ENCODE data around the gene KIAA0232.

KIAA0232 gene

GRCh38 chr4:6856391-6856790 is 73.9 kb downstream of the KIAA0232 start:
- TF ChIP-seq CTCF (IDR thresholded peaks at IDR 0.05; ENCODE audit: control extremely low read depth, extremely low read depth, low read depth, missing control alignments), result no peak
- CTCF ChIA-PET, result interaction anchor here (3.7 kb wide), 1 partner anchor 17 kb away, joined by 30 read pairs; no protein-coding TSS in a partner anchor
- POLR2A ChIA-PET, result no interaction called here
- no peak for DNase-seq (ENCODE audit: extremely low spot score)

GRCh38 chr4:6857009-6857882 is 74.7 kb downstream of the KIAA0232 start:
- ChIA-PET POLR2A (no interaction called here), CTCF (interaction anchor here (1.0 to 3.7 kb wide), 2 partner anchors 16 to 70 kb away, joined by 3 to 30 read pairs; no protein-coding TSS in a partner anchor)
- no peak for DNase-seq (ENCODE audit: extremely low spot score)
- no peak for TF ChIP-seq CTCF (IDR thresholded peaks at IDR 0.05; ENCODE audit: control extremely low read depth, extremely low read depth, low read depth, missing control alignments)

DNA sequence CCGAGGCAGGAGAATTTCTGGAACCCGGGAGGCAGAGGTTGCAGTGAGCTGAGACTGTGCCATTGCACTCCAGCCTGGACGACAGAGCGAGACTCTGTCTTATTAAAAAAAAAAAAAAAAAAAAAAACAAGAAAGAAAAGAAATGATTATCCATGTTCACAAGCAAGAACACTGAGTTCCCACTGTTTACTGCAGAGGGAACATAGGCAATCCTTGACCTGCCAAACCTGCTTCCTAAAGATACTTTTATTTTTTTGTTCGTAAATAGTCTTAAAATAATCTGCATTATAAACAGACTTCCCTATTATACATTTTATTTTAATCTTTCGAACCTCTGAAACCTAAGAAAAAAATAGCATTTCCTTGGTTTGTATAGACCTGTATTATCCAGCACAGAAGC is 76.5 kb downstream of the KIAA0232 start:
- TF ChIP-seq CTCF (IDR thresholded peaks at IDR 0.05; ENCODE audit: control extremely low read depth, extremely low read depth, low read depth, missing control alignments), result no peak
- ChIA-PET POLR2A (no interaction called here), CTCF (interaction anchor here (1.1 to 3.5 kb wide), 3 partner anchors 12 to 92 kb away, joined by 3 to 38 read pairs (median 6); no protein-coding TSS in a partner anchor)
- no peak for DNase-seq (ENCODE audit: extremely low spot score)

GRCh38 chr4:6859543-6859942 is 77.0 kb downstream of the KIAA0232 start:
- ChIA-PET CTCF (interaction anchor here (0.7 to 3.5 kb wide), 6 partner anchors 9 to 93 kb away, joined by 3 to 38 read pairs (median 4); no protein-coding TSS in a partner anchor), POLR2A (no interaction called here)
- DNase-seq (ENCODE audit: extremely low spot score), result no peak
- TF ChIP-seq CTCF (IDR thresholded peaks at IDR 0.05; ENCODE audit: control extremely low read depth, extremely low read depth, low read depth, missing control alignments), result no peak

- TF ChIP-seq CTCF (IDR thresholded peaks at IDR 0.05; ENCODE audit: control extremely low read depth, extremely low read depth, low read depth, missing control alignments), result no peak
- POLR2A ChIA-PET, result no interaction called here
- no peak for DNase-seq (ENCODE audit: extremely low spot score)
- CTCF ChIA-PET, result interaction anchor here (0.9 to 2.1 kb wide), 4 partner anchors 8 to 148 kb away, joined by 3 to 7 read pairs (median 4); no protein-coding TSS in a partner anchor
Measured at GRCh38 chr4:6868386-6868785, 85.9 kb downstream of the KIAA0232 start.

DNA sequence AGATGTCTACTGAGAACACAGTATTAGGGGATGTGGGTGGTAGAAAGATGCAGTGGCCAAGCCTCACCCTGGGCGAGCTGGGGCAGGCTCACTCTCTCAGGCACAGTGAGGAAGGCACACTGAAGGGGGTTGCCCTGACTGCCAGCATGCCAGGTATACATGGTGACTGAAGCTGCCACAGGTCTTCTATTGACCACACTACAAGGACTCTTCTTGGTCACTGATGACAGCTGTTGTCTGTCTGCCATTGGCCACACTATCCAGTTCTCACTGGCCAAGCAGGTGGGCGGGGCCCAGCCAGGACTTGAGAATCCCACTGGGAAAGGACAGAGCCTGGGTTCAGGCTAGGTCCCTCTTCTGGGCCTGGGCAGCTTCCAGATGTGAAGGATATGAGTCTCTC is 87.4 kb downstream of the KIAA0232 start:
- TF ChIP-seq CTCF (IDR thresholded peaks at IDR 0.05; ENCODE audit: control extremely low read depth, extremely low read depth, low read depth, missing control alignments), result no peak
- CTCF ChIA-PET, result interaction anchor here (1.0 to 1.4 kb wide), 3 partner anchors 15 to 150 kb away, joined by 3 to 6 read pairs (median 3); no protein-coding TSS in a partner anchor
- no peak for DNase-seq (ENCODE audit: extremely low spot score)
- POLR2A ChIA-PET, result no interaction called here

All from GM10248 (cell line).